GM20000 (cell line): ENCODE measurements around the gene BCL2.
"Not testable (repeated sequence)": the region's sequence is repeated elsewhere in the genome, so short reads cannot be mapped to it uniquely, and the experiment has no call there.

Experiments used
- DNase-seq: peaks from one replicate; pipeline ENCODE4 v3.0.0; 2012; ENCODE audit warnings: low spot score
- TF ChIP-seq, protein P1 (sequence below): IDR thresholded peaks from 2 replicates; pipeline ENCODE4 v1.5.1; 2012; ENCODE audit warnings: mild to moderate bottlenecking, control low read depth; ENCODE audit errors: extremely low read depth, missing control alignments

BCL2 gene

GRCh38 chr18:63319383-63320122, at the start of gene BCL2:
TSS of gene BCL2 (minus strand) at chr18:63319769.
- TF ChIP-seq, protein P1, sequence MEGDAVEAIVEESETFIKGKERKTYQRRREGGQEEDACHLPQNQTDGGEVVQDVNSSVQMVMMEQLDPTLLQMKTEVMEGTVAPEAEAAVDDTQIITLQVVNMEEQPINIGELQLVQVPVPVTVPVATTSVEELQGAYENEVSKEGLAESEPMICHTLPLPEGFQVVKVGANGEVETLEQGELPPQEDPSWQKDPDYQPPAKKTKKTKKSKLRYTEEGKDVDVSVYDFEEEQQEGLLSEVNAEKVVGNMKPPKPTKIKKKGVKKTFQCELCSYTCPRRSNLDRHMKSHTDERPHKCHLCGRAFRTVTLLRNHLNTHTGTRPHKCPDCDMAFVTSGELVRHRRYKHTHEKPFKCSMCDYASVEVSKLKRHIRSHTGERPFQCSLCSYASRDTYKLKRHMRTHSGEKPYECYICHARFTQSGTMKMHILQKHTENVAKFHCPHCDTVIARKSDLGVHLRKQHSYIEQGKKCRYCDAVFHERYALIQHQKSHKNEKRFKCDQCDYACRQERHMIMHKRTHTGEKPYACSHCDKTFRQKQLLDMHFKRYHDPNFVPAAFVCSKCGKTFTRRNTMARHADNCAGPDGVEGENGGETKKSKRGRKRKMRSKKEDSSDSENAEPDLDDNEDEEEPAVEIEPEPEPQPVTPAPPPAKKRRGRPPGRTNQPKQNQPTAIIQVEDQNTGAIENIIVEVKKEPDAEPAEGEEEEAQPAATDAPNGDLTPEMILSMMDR: no peak
- no peak for DNase-seq

- TF ChIP-seq, protein P1: no peak
These were observed 49.0 kb upstream of the BCL2 start for GRCh38 chr18:63368611-63369010.

DNA sequence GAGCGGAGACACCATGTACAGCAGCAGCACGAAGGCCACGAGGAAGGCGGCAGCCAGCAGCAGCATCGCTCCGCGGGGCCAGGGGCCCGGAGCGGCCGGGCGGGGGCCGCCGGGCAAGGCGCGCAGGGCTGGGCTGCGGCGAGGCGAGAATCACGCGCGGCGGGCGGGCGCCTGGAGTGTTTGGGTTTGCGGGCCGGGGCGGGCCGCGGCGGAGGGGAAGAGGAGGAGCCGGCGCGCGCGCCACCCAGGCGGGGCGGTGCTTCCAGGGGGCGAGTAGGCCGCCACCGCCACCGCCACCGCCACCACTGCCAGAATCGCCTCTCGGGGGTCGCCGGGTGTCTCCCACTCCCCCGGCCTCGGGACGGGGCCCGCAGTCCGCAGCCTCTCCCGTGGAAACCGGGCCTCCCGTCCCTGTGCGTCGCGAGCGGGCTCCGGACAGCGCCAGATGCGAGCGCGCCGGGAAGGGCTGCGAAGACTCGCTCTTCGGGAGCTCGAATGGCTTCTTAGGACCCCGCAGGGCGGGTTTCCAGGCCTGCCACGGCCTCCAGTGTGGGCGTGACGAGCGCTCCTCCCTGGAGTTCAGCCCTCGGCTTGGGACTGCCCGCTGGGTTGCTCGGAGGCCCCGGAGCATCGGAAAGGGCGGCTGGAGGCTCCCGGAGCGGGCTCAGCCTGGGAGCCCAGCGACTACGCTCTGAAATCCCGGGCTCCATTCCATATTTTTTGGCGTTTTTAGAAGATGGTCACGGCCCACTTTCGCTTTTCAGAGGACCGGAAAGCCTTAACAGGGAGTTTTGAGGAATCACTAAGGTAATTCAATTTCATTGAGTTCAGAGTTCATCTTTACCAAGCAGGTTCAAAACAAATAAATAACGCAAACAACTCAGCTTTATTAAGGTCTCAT, 47.7 kb upstream of the BCL2 start, which contains the start of gene KDSR:
Gene KDSR, minus strand, starts transcription at position 154 of the 901 bp plus-strand sequence. Its CDS starts 88 bp downstream, at position 66.
- TF ChIP-seq, protein P1: no peak
- DNase-seq: peak; percentile 96

More at GRCh38 chr18:63368611-63369010, 49.0 kb upstream of the BCL2 start:
- DNase-seq: no peak

DNA sequence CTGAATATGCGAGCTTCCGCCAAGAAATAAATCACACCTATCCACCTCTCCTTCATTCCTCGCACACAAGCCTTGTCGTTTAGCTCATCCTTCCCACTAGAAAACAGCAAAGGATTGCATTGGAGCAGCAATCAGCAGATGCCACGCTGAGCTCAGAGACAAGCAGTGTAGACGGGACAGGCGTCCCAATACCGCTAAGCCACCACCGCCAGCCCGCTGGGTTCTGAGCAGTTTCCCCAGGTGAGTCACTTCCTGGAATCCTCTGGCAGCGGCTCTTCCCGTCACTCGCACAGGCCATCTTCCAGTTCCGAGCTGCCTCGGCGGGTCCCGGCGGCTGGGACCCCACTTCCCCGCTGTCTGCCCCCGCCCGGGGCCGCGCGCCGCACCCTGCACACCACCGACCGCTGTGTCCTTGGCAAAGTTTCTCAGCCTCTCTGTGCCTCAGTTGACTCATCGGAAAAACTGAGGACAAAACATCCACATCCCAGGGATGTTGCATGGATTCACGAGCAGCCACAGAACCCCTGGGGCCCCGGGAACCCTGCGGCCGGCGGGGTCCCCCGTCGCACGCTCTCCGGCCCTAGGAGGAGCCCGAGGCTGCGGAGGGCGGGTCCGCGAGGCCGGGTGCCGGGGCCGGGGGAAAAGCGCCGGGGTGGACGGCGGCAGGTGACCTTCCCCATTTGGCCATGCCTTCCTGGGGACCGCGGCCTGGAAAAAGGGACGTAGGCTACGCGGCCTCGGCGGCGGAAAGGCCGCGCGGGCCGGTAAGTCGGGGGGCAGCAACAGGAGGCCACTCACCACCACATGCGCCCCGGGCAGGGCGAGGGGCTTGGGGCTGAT, 46.9 kb upstream of the BCL2 start:
- TF ChIP-seq, protein P1: no peak

GRCh38 chr18:63365876-63366212, 46.3 kb upstream of the BCL2 start:
- peak; percentile 37 for DNase-seq

More for the DNA sequence above, 46.9 kb upstream of the BCL2 start:
- peak; percentile 78 for DNase-seq

DNA sequence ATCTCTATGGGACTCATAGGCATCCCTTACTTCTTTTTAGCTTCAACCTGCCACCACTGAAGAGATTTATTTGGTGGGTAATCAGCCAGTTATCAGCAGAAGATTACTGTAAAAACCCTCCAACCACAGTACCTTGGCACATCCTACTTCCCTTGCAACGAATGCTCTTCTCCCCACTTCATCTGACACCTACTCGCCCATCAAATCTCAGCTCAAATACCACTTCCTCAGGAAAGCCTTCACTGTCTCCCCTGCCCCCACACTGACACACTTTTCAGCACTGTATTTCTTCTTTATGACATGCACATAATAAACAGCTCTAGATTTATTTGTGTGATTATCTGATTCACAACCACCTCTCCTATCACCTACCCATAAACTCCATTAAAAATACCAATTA, 44.4 kb upstream of the BCL2 start:
- TF ChIP-seq, protein P1: no peak
- no peak for DNase-seq

More at GRCh38 chr18:63365876-63366212, 46.3 kb upstream of the BCL2 start:
- TF ChIP-seq, protein P1: no peak

- not testable (repeated sequence) for DNase-seq
These were observed 43.9 kb upstream of the BCL2 start for GRCh38 chr18:63363420-63363819.
